MM.1S (cell line): Measurements from ENCODE around the gene SPSB3.

ENCODE experiments used
- DNase-seq: peaks from one replicate; pipeline ENCODE4 v3.0.0-alpha.2; 2015
- H2AFZ ChIP-seq: fragments of 300-600 bp; sonication (generic); 2 replicates; pipeline ENCODE4 v1.6.0; 2016; ENCODE audit warnings: antibody characterized with exemption, low read length
- H3F3A ChIP-seq: fragments of 300-600 bp; sonication (generic); 2 replicates; pipeline ENCODE4 v1.6.1; 2016; ENCODE audit warnings: mild to moderate bottlenecking, antibody characterized with exemption, low read length, moderate library complexity, mixed read lengths; ENCODE audit not compliant: insufficient read depth
- H3K27ac ChIP-seq: fragments of 300-600 bp; sonication (generic); 2 replicates; pipeline ENCODE4 v1.5.1; 2016; ENCODE audit warnings: mild to moderate bottlenecking, low read length
- H3K27me3 ChIP-seq: fragments of 300-600 bp; sonication (generic); replicated peaks from 2 replicates; pipeline ENCODE4 v1.6.0; 2016; ENCODE audit warnings: low read length; ENCODE audit not compliant: insufficient read depth
- H3K36me3 ChIP-seq: fragments of 300-600 bp; sonication (generic); replicated peaks from 2 replicates; pipeline ENCODE4 v1.6.1; 2016; ENCODE audit warnings: mild to moderate bottlenecking, low read length, mixed read lengths; ENCODE audit not compliant: insufficient read depth
- H3K4me1 ChIP-seq: fragments of 300-600 bp; sonication (generic); 2 replicates; pipeline ENCODE4 v1.6.1; 2016; ENCODE audit warnings: low read length, mixed read lengths
- H3K4me2 ChIP-seq: fragments of 300-600 bp; sonication (generic); 2 replicates; pipeline ENCODE4 v1.6.0; 2016; ENCODE audit warnings: low read depth, low read length
- H3K4me3 ChIP-seq: fragments of 300-600 bp; sonication (generic); 2 replicates; pipeline ENCODE4 v1.5.1; 2016; ENCODE audit warnings: low read length, mixed read lengths
- H3K79me2 ChIP-seq: fragments of 300-600 bp; sonication (generic); 2 replicates; pipeline ENCODE4 v1.6.1; 2016; ENCODE audit warnings: mixed run types, low read length, mixed read lengths
- H3K9ac ChIP-seq: fragments of 300-600 bp; sonication (generic); 2 replicates; pipeline ENCODE4 v1.6.1; 2016; ENCODE audit warnings: low read length, mixed read lengths
- H3K9me2 ChIP-seq: fragments of 300-600 bp; sonication (generic); replicated peaks from 2 replicates; pipeline ENCODE4 v1.6.1; 2016; ENCODE audit warnings: mild to moderate bottlenecking, low read length, mixed read lengths; ENCODE audit not compliant: insufficient read depth
- H3K9me3 ChIP-seq: fragments of 300-600 bp; sonication (generic); replicated peaks from 2 replicates; pipeline ENCODE4 v1.6.1; 2016; ENCODE audit warnings: mild to moderate bottlenecking, low read length, mixed read lengths; ENCODE audit not compliant: insufficient read depth
- H4K20me1 ChIP-seq: fragments of 300-600 bp; sonication (generic); 2 replicates; pipeline ENCODE4 v1.6.1; 2016; ENCODE audit warnings: mild to moderate bottlenecking, low read length, moderate library complexity, mixed read lengths; ENCODE audit not compliant: insufficient read depth
- EZH2 ChIP-seq: fragments of 300-600 bp; sonication (generic); optimal IDR thresholded peaks from 2 replicates; pipeline ENCODE3; 2017; ENCODE audit warnings: low read depth, mild to moderate bottlenecking, antibody characterized with exemption, low read length, mixed read lengths
- EZH2phosphoT487 ChIP-seq: fragments of 300-600 bp; sonication (generic); IDR thresholded peaks from 2 replicates; pipeline ENCODE4 v1.6.1; 2018; ENCODE audit warnings: antibody characterized with exemption, low read length
- TF ChIP-seq, protein P1 (sequence below): fragments of 300-600 bp; sonication (generic); IDR thresholded peaks from 2 replicates; pipeline ENCODE4 v1.5.1; 2016; ENCODE audit warnings: antibody characterized with exemption, low read length, mixed read lengths

Gene SPSB3

DNA sequence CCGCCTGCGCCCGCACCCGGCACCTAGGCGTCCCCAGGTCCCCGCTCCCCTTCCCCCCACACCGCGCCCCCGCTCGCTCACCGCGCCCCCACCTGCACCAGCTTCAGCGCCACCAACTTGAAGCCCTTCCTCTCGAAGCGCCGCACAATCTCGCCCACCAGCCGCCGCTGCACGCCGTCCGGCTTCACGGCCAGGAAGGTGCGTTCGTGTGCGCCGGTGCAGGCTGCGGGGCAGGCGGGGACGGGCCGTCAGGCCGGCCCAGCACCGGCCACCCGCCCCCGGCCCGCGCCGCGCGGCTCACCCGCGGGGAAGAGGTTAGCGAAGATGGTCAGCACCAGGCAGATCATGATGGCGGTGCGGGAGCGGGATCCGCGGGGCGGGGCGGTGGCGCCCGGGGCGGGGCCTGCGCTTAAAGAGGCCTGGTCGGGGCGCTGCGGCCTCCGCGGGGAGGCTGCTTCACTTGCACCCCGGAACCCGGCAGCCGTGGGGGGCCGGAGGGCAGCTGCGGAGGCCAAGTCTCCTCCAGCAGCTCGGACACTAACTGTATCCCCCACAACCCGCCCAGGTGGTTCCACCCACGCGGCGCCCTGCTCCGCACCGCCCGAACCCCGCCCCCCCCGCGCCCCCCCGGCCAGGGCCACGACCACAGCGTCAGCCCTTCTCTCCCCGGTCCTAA lies 11.0 kb downstream of the SPSB3 start, which contains the start of gene NME3:
Gene NME3, minus strand, starts transcription at position 356 of the 676 bp plus-strand sequence. Its CDS starts 9 bp downstream, at position 347.
- Histone ChIP-seq H3K36me3 (no peaks in the 10 kb centered on the region), H3K9ac (peak within 1 kb of the TSS; percentile 98), H3K4me1 (0 out of 2 replicates have a peak, but pooled peaks cover 3% of the 10 kb centered on the region), H4K20me1 (no peaks in the 10 kb centered on the region), H3K9me2 (no peaks in the 10 kb centered on the region), H3K4me3 (peak within 1 kb of the TSS; percentile 96), H3F3A (peaks cover 13% of the 10 kb centered on the region), H3K27me3 (no peaks in the 10 kb centered on the region), H3K4me2 (peak within 1 kb of the TSS; percentile 94), H2AFZ (peak within 1 kb of the TSS; percentile 81), H3K79me2 (peaks cover 45% of the 10 kb centered on the region), H3K27ac (peak within 1 kb of the TSS; percentile 90), H3K9me3 (no peaks in the 10 kb centered on the region)
- no peak for TF ChIP-seq EZH2phosphoT487
- TF ChIP-seq, protein P1, sequence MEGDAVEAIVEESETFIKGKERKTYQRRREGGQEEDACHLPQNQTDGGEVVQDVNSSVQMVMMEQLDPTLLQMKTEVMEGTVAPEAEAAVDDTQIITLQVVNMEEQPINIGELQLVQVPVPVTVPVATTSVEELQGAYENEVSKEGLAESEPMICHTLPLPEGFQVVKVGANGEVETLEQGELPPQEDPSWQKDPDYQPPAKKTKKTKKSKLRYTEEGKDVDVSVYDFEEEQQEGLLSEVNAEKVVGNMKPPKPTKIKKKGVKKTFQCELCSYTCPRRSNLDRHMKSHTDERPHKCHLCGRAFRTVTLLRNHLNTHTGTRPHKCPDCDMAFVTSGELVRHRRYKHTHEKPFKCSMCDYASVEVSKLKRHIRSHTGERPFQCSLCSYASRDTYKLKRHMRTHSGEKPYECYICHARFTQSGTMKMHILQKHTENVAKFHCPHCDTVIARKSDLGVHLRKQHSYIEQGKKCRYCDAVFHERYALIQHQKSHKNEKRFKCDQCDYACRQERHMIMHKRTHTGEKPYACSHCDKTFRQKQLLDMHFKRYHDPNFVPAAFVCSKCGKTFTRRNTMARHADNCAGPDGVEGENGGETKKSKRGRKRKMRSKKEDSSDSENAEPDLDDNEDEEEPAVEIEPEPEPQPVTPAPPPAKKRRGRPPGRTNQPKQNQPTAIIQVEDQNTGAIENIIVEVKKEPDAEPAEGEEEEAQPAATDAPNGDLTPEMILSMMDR: no peak
- TF ChIP-seq EZH2: no peak
- DNase-seq: peak; percentile 69

GRCh38 chr16:1770328-1771187 lies 11.8 kb downstream of the SPSB3 start:
- peak overlapping the region; percentile 66; the same call in 1 of the 2 replicates for H3K4me2 ChIP-seq
- H3K4me1 ChIP-seq: 0 out of 2 replicates have a peak, but pooled peaks cover 3% of the 10 kb centered on the region
- H3K79me2 ChIP-seq: peaks cover 43% of the 10 kb centered on the region
- H3K9ac ChIP-seq: peak overlapping the region; percentile 28; the same call in 1 of the 2 replicates
- no peaks in the 10 kb centered on the region for H3K9me3 ChIP-seq
- no peaks in the 10 kb centered on the region for H3K27me3 ChIP-seq
- no peak for TF ChIP-seq EZH2
- no peak for TF ChIP-seq EZH2phosphoT487
- TF ChIP-seq, protein P1: no peak
- no peak for DNase-seq
- no peaks in the 10 kb centered on the region for H3K9me2 ChIP-seq
- peak overlapping the region; percentile 96 for H3K4me3 ChIP-seq
- no peaks in the 10 kb centered on the region for H4K20me1 ChIP-seq
- H3K27ac ChIP-seq: no peak overlapping the region
- H3K36me3 ChIP-seq: no peaks in the 10 kb centered on the region
- H3F3A ChIP-seq: peaks cover 13% of the 10 kb centered on the region
- H2AFZ ChIP-seq: no peak overlapping the region

GRCh38 chr16:1769402-1770300 lies 12.7 kb downstream of the SPSB3 start:
- Histone ChIP-seq H3K27ac (no peak overlapping the region), H3K27me3 (no peaks in the 10 kb centered on the region), H3K4me1 (0 out of 2 replicates have a peak, but pooled peaks cover 3% of the 10 kb centered on the region), H3K4me3 (no peak overlapping the region), H3F3A (peaks cover 13% of the 10 kb centered on the region), H3K9me2 (no peaks in the 10 kb centered on the region), H3K9ac (no peak overlapping the region), H2AFZ (no peak overlapping the region), H3K9me3 (no peaks in the 10 kb centered on the region), H3K79me2 (peaks cover 34% of the 10 kb centered on the region), H3K4me2 (no peak overlapping the region), H4K20me1 (no peaks in the 10 kb centered on the region), H3K36me3 (no peaks in the 10 kb centered on the region)
- no peak for DNase-seq
- TF ChIP-seq EZH2phosphoT487: no peak
- TF ChIP-seq, protein P1: no peak
- TF ChIP-seq EZH2: no peak
